ENCODE data around the gene PDGFC. TPM values are rescaled to one million over a fixed set of nuclear protein-coding genes. Genes with fewer than 3 reads are reported as not detected.

PDGFC gene
- total RNA-seq, 1 experiment from 2014 or later, result 14.5 TPM

GRCh38 chr4:156820931-156821330, 150.7 kb downstream of the PDGFC start:
- no TSS peak for BruUV-seq (replicated peaks)
- Histone ChIP-seq H3K36me3 (ENCODE audit: control insufficient read depth, insufficient read depth, low read length) (no peaks in the 10 kb centered on the region), H3K27me3 (ENCODE audit: control insufficient read depth, insufficient read depth, low read length) (no peaks in the 10 kb centered on the region), H3K27ac (ENCODE audit: low read length) (no peak overlapping the region), H3K9me3 (ENCODE audit: control insufficient read depth, insufficient read depth, low read depth, low read length) (no peaks in the 10 kb centered on the region), H3K4me1 (ENCODE audit: control insufficient read depth, insufficient read depth, low read length) (no peaks in the 10 kb centered on the region), H3K4me3 (ENCODE audit: low read depth in 2 of 2, low read length in 2 of 2) (no peak overlapping the region)
- DNase-seq (ENCODE audit: low read depth, low spot score) (no peak), ATAC-seq (no peak)
- no peak for TF ChIP-seq REST (IDR thresholded peaks at IDR 0.05; ENCODE audit: insufficient read depth in 1 of 2, low read depth in 2 of 2, low read length in 1 of 2)
- TF ChIP-seq POLR2AphosphoS5 (IDR thresholded peaks at IDR 0.05; ENCODE audit: low read depth, low read length), result no peak
- POLR2A ChIA-PET, result no interaction called here
- in situ Hi-C loops (cut with HindIII; ENCODE audit: low pct_unique_long_range_greater_than_20kb, low sequenced_read_pairs) (no loop called here), intact Hi-C loops (cut with micrococcal nuclease; ENCODE audit: unreplicated experiment) (no loop called here)
- CTCF ChIA-PET, result no interaction called here

GRCh38 chr4:156816360-156816755, 155.2 kb downstream of the PDGFC start:
- CTCF ChIA-PET, result no interaction called here
- intact Hi-C loops (cut with micrococcal nuclease; ENCODE audit: unreplicated experiment) (no loop called here), in situ Hi-C loops (cut with HindIII; ENCODE audit: low pct_unique_long_range_greater_than_20kb, low sequenced_read_pairs) (no loop called here)
- BruUV-seq (replicated peaks), result no TSS peak
- DNase-seq (ENCODE audit: low read depth, low spot score), result no peak
- no peak overlapping the region for H3K4me3 ChIP-seq (ENCODE audit: low read depth in 2 of 2, low read length in 2 of 2)
- ATAC-seq, result no peak
- H3K27me3 ChIP-seq (ENCODE audit: control insufficient read depth, insufficient read depth, low read length), result no peaks in the 10 kb centered on the region
- no peak for TF ChIP-seq CTCF (IDR thresholded peaks at IDR 0.05)
- TF ChIP-seq SIN3A (IDR thresholded peaks at IDR 0.05; ENCODE audit: borderline replicate concordance, insufficient read depth, low read depth, low read length), result no peak
- no peak for TF ChIP-seq TCF7L2 (IDR thresholded peaks at IDR 0.05; ENCODE audit: low read depth, low read length)
- TF ChIP-seq REST (IDR thresholded peaks at IDR 0.05; ENCODE audit: insufficient read depth in 1 of 2, low read depth in 2 of 2, low read length in 1 of 2), result no peak
- TF ChIP-seq POLR2AphosphoS5 (IDR thresholded peaks at IDR 0.05; ENCODE audit: low read depth, low read length), result no peak
- H3K9me3 ChIP-seq (ENCODE audit: control insufficient read depth, insufficient read depth, low read depth, low read length), result no peaks in the 10 kb centered on the region
- POLR2A ChIA-PET, result no interaction called here
- no peak overlapping the region for H3K27ac ChIP-seq (ENCODE audit: low read length)
- H3K4me1 ChIP-seq (ENCODE audit: control insufficient read depth, insufficient read depth, low read length), result no peaks in the 10 kb centered on the region
- no peaks in the 10 kb centered on the region for H3K36me3 ChIP-seq (ENCODE audit: control insufficient read depth, insufficient read depth, low read length)

Data from Panc1 (cell line).